ENCODE results near the gene LLGL2. TPM values are rescaled to one million over a fixed set of nuclear protein-coding genes. Genes with fewer than 3 reads are reported as not detected.
"Not testable (repeated sequence)": the region's sequence is repeated elsewhere in the genome, so short reads cannot be mapped to it uniquely, and the experiment has no call there.

LLGL2 gene
- polyA plus RNA-seq, 1 donor: 149 TPM

DNA sequence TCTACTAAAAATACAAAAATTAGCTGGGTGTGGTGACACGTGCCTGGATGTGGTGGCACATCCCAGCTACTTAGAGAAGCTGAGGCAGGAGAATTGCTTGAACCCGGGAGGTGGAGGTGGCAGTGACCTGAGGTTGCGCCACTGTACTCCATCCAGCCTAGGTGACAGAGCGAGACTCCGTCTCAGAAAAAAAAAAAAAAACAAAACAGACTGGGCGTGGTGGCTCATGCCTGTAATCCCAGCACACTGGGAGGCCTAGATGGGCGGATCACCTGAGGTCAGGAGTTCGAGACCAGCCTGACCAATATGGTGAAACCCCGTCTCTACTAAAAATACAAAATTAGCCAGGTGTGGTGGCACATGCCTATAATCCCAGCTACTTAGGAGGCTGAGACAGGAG is 67.9 kb downstream of the LLGL2 start:
- WGBS (ENCODE audit: insufficient coverage, low lambda C conversion rate): no CpG with 5 or more reads among the region's 9 CpGs
- not testable (repeated sequence) for H3K27me3 ChIP-seq (ENCODE audit: control insufficient read depth, insufficient read depth, low read length); H3K4me3 ChIP-seq (ENCODE audit: low read length); H3K27ac ChIP-seq (ENCODE audit: low read length); H3K36me3 ChIP-seq (ENCODE audit: control insufficient read depth, insufficient read depth, low read length); H3K4me1 ChIP-seq (ENCODE audit: control insufficient read depth, insufficient read depth, low read length); DNase-seq; H3K9me3 ChIP-seq (ENCODE audit: control insufficient read depth, low read depth, low read length)

DNA sequence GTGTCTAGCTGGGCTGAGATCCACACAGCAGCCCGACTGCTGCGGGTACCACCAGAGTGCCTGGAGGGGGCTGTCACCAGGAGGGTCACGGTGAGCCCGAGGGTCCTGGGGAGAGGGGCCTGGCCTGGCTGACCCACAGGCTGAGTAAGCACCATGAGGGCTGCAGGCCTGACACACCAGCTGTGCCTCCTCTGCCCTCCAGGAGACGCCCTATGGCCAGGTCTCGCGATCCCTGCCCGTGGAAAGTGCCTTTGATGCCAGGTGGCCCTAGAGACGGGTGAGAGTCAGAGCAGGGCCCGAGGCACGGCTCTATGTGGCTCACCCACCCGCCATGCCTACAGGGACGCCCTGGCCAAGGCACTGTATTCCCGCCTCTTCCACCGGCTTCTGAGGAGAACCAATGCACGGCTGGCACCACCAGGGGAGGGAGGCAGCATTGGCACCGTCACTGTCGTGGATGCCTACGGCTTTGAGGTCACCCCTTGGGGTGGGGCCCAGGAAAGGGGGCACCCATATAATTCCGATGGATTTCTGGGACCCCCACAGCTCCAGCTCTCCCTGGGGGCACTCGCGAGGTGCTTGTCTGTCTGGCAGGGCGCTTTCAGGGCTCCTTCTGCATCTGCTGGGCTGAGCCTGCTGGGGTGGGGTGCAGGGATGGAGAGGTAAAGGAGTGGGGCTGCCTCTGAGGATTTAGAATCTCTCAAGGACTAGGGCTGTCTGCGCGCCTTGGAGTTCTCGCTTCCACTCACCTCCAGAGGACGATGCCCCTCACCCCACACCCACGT is 69.2 kb downstream of the LLGL2 start:
- Histone ChIP-seq H3K36me3 (ENCODE audit: control insufficient read depth, insufficient read depth, low read length) (no peaks in the 10 kb centered on the region), H3K4me1 (ENCODE audit: control insufficient read depth, insufficient read depth, low read length) (peaks cover 2% of the 10 kb centered on the region), H3K27ac (ENCODE audit: low read length) (no peak overlapping the region), H3K4me3 (ENCODE audit: low read length) (no peak overlapping the region), H3K27me3 (ENCODE audit: control insufficient read depth, insufficient read depth, low read length) (no peaks in the 10 kb centered on the region), H3K9me3 (ENCODE audit: control insufficient read depth, low read depth, low read length) (no peaks in the 10 kb centered on the region)
- no CpG with 5 or more reads among the region's 28 CpGs for WGBS (ENCODE audit: insufficient coverage, low lambda C conversion rate)
- DNase-seq: no peak

DNA sequence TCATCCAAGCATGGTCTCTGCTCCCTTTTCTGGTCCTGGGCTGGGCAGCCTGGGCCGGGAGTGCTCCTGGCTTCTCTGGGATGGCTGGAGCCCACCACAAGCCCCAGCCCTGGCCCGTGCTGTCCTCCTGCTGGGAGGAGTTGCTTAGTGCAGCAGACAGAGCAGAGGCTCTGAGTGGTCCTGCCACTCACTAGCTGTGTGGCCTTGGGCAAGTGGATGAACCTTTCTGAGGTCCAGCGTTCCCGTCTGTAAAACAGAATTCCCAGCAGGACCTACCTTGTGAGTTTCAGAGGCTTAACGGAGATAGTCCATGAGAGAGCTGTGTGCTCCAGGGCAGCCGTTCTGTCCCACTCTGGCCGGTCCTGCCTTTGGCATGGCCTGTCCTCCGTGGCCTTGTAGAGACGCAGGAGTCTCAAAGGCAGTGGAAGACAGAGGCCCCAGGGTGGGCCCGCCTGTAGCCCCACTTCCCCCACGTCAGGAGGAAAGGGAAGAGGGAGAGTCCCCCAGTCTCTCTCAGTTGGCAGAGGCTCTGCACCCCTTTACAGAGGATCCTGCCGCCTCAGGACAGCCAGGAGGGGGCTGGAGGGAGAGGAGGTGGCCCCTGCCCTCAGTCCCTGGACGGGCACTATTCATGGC is 69.9 kb downstream of the LLGL2 start:
- Histone ChIP-seq H3K4me1 (ENCODE audit: control insufficient read depth, insufficient read depth, low read length) (no peaks in the 10 kb centered on the region), H3K27me3 (ENCODE audit: control insufficient read depth, insufficient read depth, low read length) (no peaks in the 10 kb centered on the region), H3K4me3 (ENCODE audit: low read length) (no peak overlapping the region), H3K27ac (ENCODE audit: low read length) (no peak overlapping the region), H3K36me3 (ENCODE audit: control insufficient read depth, insufficient read depth, low read length) (no peaks in the 10 kb centered on the region), H3K9me3 (ENCODE audit: control insufficient read depth, low read depth, low read length) (no peaks in the 10 kb centered on the region)
- DNase-seq: no peak
- WGBS (ENCODE audit: insufficient coverage, low lambda C conversion rate): no CpG with 5 or more reads among the region's 13 CpGs

DNA sequence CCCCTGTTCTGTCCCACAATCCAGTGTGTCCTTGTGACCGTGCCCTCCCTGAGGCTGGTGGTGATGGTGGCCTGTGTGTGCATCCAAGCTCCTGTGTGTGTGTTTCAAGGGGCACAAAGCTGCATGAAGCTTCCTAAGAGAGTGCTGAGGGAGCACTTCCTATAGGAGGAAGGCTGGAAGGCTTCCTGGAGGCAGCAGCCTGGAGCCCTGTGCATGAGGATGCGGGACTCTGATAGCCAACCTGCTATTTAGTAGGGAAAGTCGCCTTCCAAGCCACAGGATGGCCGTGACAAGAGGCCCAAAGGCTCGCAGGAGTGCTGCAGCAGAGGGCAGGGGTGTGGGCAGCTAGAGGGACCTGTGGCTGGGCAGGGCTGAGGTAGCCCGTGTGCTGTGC is 70.4 kb downstream of the LLGL2 start:
- Histone ChIP-seq H3K4me3 (ENCODE audit: low read length) (no peak overlapping the region), H3K27ac (ENCODE audit: low read length) (no peak overlapping the region), H3K9me3 (ENCODE audit: control insufficient read depth, low read depth, low read length) (no peaks in the 10 kb centered on the region), H3K36me3 (ENCODE audit: control insufficient read depth, insufficient read depth, low read length) (no peaks in the 10 kb centered on the region), H3K27me3 (ENCODE audit: control insufficient read depth, insufficient read depth, low read length) (no peaks in the 10 kb centered on the region), H3K4me1 (ENCODE audit: control insufficient read depth, insufficient read depth, low read length) (peaks cover under 1% of the 10 kb centered on the region)
- no peak for DNase-seq
- no CpG with 5 or more reads among the region's 6 CpGs for WGBS (ENCODE audit: insufficient coverage, low lambda C conversion rate)

DNA sequence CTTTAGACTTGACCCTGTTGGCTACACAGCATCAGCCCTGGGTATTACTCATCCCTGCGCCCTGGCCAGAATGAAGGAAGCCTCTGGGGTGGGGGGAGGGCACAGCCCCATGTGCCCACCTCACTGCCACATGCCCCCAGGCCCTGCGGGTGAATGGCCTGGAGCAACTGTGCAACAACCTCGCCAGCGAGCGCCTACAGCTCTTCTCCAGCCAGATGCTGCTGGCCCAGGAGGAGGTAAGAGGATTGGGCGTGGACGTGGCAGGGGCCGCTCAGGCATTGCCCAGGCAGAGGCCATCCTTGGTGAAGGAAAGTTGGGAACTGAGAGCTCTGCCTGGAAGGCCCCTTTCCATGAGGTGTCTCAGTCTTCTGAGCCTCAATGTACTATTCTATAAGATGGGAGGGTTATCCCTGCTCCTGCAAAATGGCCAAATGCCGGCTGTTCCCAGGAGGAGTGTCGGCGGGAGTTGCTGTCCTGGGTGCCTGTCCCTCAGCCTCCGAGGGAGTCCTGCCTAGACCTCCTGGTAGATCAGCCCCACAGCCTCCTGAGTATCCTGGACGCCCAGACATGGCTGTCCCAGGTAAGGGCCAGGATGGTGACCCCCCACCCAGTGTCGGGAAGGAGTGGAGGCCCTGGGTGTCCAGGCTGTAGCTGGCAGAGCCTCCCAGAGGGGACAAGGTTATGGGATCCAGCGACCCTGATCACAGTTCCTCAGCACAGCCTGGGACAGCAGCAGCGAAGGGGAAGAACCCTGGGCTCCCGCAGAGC is 71.0 kb downstream of the LLGL2 start:
- no peak overlapping the region for H3K27ac ChIP-seq (ENCODE audit: low read length)
- no peak for DNase-seq
- H3K4me1 ChIP-seq (ENCODE audit: control insufficient read depth, insufficient read depth, low read length): peaks cover 6% of the 10 kb centered on the region
- no peaks in the 10 kb centered on the region for H3K9me3 ChIP-seq (ENCODE audit: control insufficient read depth, low read depth, low read length)
- H3K36me3 ChIP-seq (ENCODE audit: control insufficient read depth, insufficient read depth, low read length): no peaks in the 10 kb centered on the region
- no CpG with 5 or more reads among the region's 17 CpGs for WGBS (ENCODE audit: insufficient coverage, low lambda C conversion rate)
- H3K27me3 ChIP-seq (ENCODE audit: control insufficient read depth, insufficient read depth, low read length): no peaks in the 10 kb centered on the region
- no peak overlapping the region for H3K4me3 ChIP-seq (ENCODE audit: low read length)

DNA sequence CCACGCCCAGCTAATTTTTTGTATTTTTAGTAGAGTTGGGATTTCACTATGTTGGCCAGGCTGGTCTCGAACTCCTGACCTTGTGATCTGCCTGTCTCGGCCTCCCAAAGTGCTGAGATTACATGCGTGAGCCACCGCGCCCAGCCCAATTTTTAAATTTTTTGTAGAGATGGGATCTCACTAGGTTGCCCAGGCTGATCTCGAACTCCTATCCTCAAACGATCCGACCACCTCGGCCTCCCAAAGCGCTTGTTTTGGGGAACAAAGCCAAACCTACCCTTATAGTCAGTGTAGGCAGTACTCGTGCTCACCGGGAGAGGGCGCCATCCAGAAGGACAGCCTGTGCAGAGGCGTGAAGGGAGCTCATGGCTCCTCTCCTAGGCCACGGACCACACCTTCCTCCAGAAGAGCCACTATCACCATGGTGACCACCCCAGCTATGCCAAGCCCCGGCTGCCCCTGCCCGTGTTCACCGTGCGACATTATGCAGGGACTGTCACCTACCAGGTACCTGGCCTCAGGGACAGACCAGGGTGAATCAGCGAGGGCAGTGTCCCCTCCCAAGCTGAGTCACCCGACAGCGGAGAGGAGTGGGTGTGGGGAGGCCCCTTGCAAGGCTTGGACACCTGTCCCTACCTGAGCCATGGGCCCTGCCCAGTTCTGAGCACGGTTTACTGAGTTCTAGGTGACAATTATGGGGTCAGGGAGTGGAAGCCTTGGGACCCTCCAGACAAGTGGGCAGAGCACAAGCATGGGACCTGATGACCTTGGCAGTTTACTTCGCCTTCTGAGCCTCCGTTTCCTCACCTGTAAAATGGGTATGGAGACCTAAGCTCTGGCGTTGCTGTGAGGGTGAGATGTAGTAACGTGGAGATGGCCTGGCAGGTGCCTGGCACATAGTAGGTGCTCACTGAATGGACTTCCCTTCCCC is 75.8 kb downstream of the LLGL2 start:
- Histone ChIP-seq H3K27me3 (ENCODE audit: control insufficient read depth, insufficient read depth, low read length) (no peaks in the 10 kb centered on the region), H3K4me3 (ENCODE audit: low read length) (no peak overlapping the region), H3K27ac (ENCODE audit: low read length) (no peak overlapping the region), H3K4me1 (ENCODE audit: control insufficient read depth, insufficient read depth, low read length) (peaks cover 9% of the 10 kb centered on the region), H3K36me3 (ENCODE audit: control insufficient read depth, insufficient read depth, low read length) (no peaks in the 10 kb centered on the region), H3K9me3 (ENCODE audit: control insufficient read depth, low read depth, low read length) (peaks cover 3% of the 10 kb centered on the region)
- WGBS (ENCODE audit: insufficient coverage, low lambda C conversion rate): no CpG with 5 or more reads among the region's 28 CpGs
- DNase-seq: peak; percentile 62 to 79

DNA sequence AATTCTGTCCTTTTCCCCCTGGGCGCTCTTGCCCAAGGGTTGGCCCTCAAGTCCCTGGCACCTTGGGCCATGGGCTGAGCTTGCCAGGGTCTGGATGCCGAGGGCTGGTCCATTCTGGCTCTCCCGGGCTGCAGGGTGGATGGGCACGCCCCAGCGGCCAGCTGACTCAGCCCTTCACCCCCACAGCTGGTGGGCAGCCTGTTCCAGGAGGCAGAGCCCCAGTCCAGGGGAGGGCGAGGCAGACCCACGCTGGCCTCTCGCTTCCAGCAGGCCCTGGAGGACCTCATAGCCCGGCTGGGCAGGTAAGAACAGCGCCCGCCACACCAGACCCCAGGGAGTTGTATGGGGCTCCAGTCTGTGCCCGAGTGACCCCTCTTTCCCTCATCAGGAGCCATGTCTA is 77.1 kb downstream of the LLGL2 start:
- DNase-seq: no peak
- Histone ChIP-seq H3K27me3 (ENCODE audit: control insufficient read depth, insufficient read depth, low read length) (no peaks in the 10 kb centered on the region), H3K4me1 (ENCODE audit: control insufficient read depth, insufficient read depth, low read length) (peaks cover 16% of the 10 kb centered on the region), H3K4me3 (ENCODE audit: low read length) (no peak overlapping the region), H3K36me3 (ENCODE audit: control insufficient read depth, insufficient read depth, low read length) (no peaks in the 10 kb centered on the region), H3K27ac (ENCODE audit: low read length) (no peak overlapping the region), H3K9me3 (ENCODE audit: control insufficient read depth, low read depth, low read length) (peaks cover 7% of the 10 kb centered on the region)
- no CpG with 5 or more reads among the region's 12 CpGs for WGBS (ENCODE audit: insufficient coverage, low lambda C conversion rate)

DNA sequence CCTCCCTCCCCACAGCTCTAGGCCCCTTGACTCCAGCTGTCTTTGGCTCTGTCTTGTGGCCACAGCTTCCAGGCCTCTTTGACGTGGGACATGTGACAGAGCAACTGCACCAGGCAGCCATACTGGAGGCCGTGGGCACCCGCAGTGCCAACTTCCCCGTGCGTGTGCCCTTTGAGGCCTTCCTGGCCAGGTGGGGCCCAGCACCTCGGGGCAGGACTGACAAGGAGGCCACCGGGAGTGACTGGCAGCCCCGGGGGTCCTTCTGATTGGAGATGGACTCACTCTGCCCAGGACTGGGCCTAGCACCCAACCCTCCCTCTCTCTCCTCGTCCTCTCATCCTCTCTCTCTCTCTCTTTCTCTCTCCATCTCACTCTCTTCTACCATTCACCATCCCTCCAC is 77.6 kb downstream of the LLGL2 start:
- H3K36me3 ChIP-seq (ENCODE audit: control insufficient read depth, insufficient read depth, low read length): no peaks in the 10 kb centered on the region
- peaks cover 20% of the 10 kb centered on the region for H3K4me1 ChIP-seq (ENCODE audit: control insufficient read depth, insufficient read depth, low read length)
- WGBS (ENCODE audit: insufficient coverage, low lambda C conversion rate): 56% methylated on average over 1 of the region's 9 CpGs
- H3K9me3 ChIP-seq (ENCODE audit: control insufficient read depth, low read depth, low read length): peaks cover 7% of the 10 kb centered on the region
- H3K27me3 ChIP-seq (ENCODE audit: control insufficient read depth, insufficient read depth, low read length): no peaks in the 10 kb centered on the region
- H3K27ac ChIP-seq (ENCODE audit: low read length): no peak overlapping the region
- no peak for DNase-seq
- no peak overlapping the region for H3K4me3 ChIP-seq (ENCODE audit: low read length)

DNA sequence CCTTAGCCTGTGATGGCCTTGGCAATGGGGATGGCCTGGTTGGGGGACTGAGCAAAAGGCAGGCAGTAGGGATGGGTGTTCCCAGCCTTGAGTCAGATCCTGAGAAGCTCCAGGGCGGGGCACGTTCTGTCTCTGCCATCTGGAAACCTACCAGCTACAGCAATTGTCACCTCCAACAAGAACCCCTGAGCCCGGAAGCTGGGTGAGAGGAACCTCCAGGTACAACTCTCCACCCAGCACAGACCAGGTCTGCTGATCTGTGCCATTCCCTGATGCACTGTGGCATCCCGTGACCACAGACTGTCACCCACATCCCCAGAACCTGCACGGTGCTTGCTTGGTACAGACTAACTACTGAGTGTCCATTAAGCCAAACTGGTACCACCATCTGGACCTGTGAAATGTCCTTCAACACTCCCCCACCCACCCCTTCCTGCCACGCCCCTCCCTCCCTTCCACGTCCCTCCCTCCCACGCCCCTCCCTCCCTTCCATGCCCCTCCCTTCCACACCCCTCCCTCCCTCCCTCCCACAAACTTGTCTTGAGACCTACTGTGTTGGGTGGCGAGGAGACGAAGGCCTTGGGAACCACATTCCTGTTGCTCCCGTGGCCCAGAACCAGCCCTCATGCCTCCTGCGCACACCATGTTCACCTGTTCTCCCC is 78.7 kb downstream of the LLGL2 start:
- Histone ChIP-seq H3K9me3 (ENCODE audit: control insufficient read depth, low read depth, low read length) (peaks cover 7% of the 10 kb centered on the region), H3K4me1 (ENCODE audit: control insufficient read depth, insufficient read depth, low read length) (peaks cover 29% of the 10 kb centered on the region), H3K4me3 (ENCODE audit: low read length) (no peak overlapping the region), H3K27me3 (ENCODE audit: control insufficient read depth, insufficient read depth, low read length) (no peaks in the 10 kb centered on the region), H3K27ac (ENCODE audit: low read length) (no peak overlapping the region), H3K36me3 (ENCODE audit: control insufficient read depth, insufficient read depth, low read length) (no peaks in the 10 kb centered on the region)
- DNase-seq: no peak
- WGBS (ENCODE audit: insufficient coverage, low lambda C conversion rate): no CpG with 5 or more reads among the region's 12 CpGs

Data from large intestine (tissue), 3 donors.